WTC11 (cell line): ENCODE measurements around the gene PCDH9. TPM values are rescaled to one million over a fixed set of nuclear protein-coding genes. Genes with fewer than 3 reads are reported as not detected.

Source experiments
- ATAC-seq: fragments of 200-7000 bp; cut with Tn5 transposase; 2 replicates; pipeline ENCODE4 v1.10.0; 2021; ENCODE audit warnings: mild to moderate bottlenecking, moderate library complexity
- CTCF ChIA-PET: fragments of 300-600 bp; sonication (Branson Sonifier 250); formaldehyde crosslinking; loops from one replicate; lab custom pipeline; 2021; ENCODE audit warnings: antibody characterized with exemption; lab: Charles Lee
- POLR2A ChIA-PET: fragments of 350-600 bp; sonication (Branson Sonifier 250); formaldehyde crosslinking; loops from one replicate; lab custom pipeline; 2021; ENCODE audit warnings: antibody characterized with exemption; lab: Charles Lee
- DNase-seq: peaks from one replicate; pipeline ENCODE4 v3.0.0; 2021; ENCODE audit warnings: low spot score
- H3K27ac Mint-ChIP-seq: 2 replicates; pipeline ENCODE4 v1.8.0; 2021; ENCODE audit warnings: mixed read lengths
- H3K27me3 Mint-ChIP-seq: 2 replicates; pipeline ENCODE4 v1.8.0; 2021; ENCODE audit warnings: low read depth, mild to moderate bottlenecking, moderate library complexity, mixed read lengths
- H3K36me3 Mint-ChIP-seq: 2 replicates; pipeline ENCODE4 v1.8.0; 2021; ENCODE audit warnings: mixed read lengths
- H3K4me1 Mint-ChIP-seq: 2 replicates; pipeline ENCODE4 v1.8.0; 2022; ENCODE audit warnings: mixed read lengths
- H3K4me3 Mint-ChIP-seq: 2 replicates; pipeline ENCODE4 v1.8.0; 2021; ENCODE audit warnings: mild to moderate bottlenecking, moderate library complexity, mixed read lengths
- H3K9me3 Mint-ChIP-seq: 2 replicates; pipeline ENCODE4 v1.8.0; 2021; ENCODE audit warnings: mixed read lengths
- AFF4 ChIP-seq: sonication (generic); formaldehyde crosslinking; IDR thresholded peaks from 2 replicates; pipeline ENCODE4 v1.8.1; 2023; ENCODE audit warnings: mild to moderate bottlenecking, missing genetic modification reagents, borderline replicate concordance
- CDX4 ChIP-seq: fragments of 250-450 bp; sonication (Bioruptor Pico); IDR thresholded peaks from 2 replicates; pipeline ENCODE4 v1.9.0; 2021; ENCODE audit warnings: moderate library complexity, mild to moderate bottlenecking, inconsistent platforms, borderline replicate concordance
- CTCF ChIP-seq: fragments of 200-600 bp; IDR thresholded peaks from 2 replicates; pipeline ENCODE4 v1.8.0; 2022; ENCODE audit warnings: antibody characterized with exemption
- E2F5 ChIP-seq: sonication (generic); formaldehyde crosslinking; IDR thresholded peaks from 2 replicates; pipeline ENCODE4 v1.8.1; 2022; ENCODE audit warnings: mild to moderate bottlenecking, moderate library complexity, missing genetic modification reagents
- ESRRA ChIP-seq: sonication (generic); formaldehyde crosslinking; IDR thresholded peaks from 2 replicates; pipeline ENCODE4 v1.8.1; 2022; ENCODE audit warnings: mild to moderate bottlenecking, missing genetic modification reagents, borderline replicate concordance
- GABPB1 ChIP-seq: sonication (generic); formaldehyde crosslinking; IDR thresholded peaks from 2 replicates; pipeline ENCODE4 v1.8.1; 2023; ENCODE audit warnings: mild to moderate bottlenecking, missing genetic modification reagents
- GRHL2 ChIP-seq: fragments of 250-450 bp; sonication (Bioruptor Pico); IDR thresholded peaks from 2 replicates; pipeline ENCODE4 v1.8.0; 2022; ENCODE audit warnings: mild to moderate bottlenecking, moderate library complexity; ENCODE audit not compliant: insufficient replicate concordance, severe bottlenecking
- IRF2 ChIP-seq: sonication (generic); formaldehyde crosslinking; IDR thresholded peaks from 2 replicates; pipeline ENCODE4 v1.8.0; 2022; ENCODE audit warnings: low read depth, missing genetic modification reagents, borderline replicate concordance
- KAT7 ChIP-seq: sonication (generic); formaldehyde crosslinking; IDR thresholded peaks from 2 replicates; pipeline ENCODE4 v1.8.1; 2023; ENCODE audit warnings: missing genetic modification reagents, mild to moderate bottlenecking, borderline replicate concordance
- NFYB ChIP-seq: sonication (generic); formaldehyde crosslinking; conservative IDR thresholded peaks from 2 replicates; pipeline ENCODE4 v1.8.0; 2022; ENCODE audit warnings: low read depth, missing genetic modification reagents
- PRDM15 ChIP-seq: sonication (generic); formaldehyde crosslinking; IDR thresholded peaks from 2 replicates; pipeline ENCODE4 v1.8.0; 2022; ENCODE audit warnings: missing genetic modification reagents
- PREB ChIP-seq: sonication (generic); formaldehyde crosslinking; IDR thresholded peaks from 2 replicates; pipeline ENCODE4 v1.8.1; 2022; ENCODE audit warnings: mild to moderate bottlenecking, missing genetic modification reagents, moderate library complexity, borderline replicate concordance
- PRRX2 ChIP-seq: fragments of 250-450 bp; sonication (Bioruptor Pico); IDR thresholded peaks from 2 replicates; pipeline ENCODE4 v1.8.0; 2021; ENCODE audit warnings: mild to moderate bottlenecking
- USF1 ChIP-seq: sonication (generic); formaldehyde crosslinking; IDR thresholded peaks from 2 replicates; pipeline ENCODE4 v1.8.0; 2022; ENCODE audit warnings: mild to moderate bottlenecking, missing genetic modification reagents
- ZNF263 ChIP-seq: sonication (generic); formaldehyde crosslinking; IDR thresholded peaks from 2 replicates; pipeline ENCODE4 v1.8.1; 2022; ENCODE audit warnings: low read depth, mild to moderate bottlenecking, moderate library complexity, missing genetic modification reagents
- ZNF425 ChIP-seq: fragments of 250-450 bp; sonication (Bioruptor Pico); conservative IDR thresholded peaks from 2 replicates; pipeline ENCODE4 v1.9.0; 2021; ENCODE audit warnings: mild to moderate bottlenecking
- ZNF532 ChIP-seq: fragments of 250-450 bp; sonication (Bioruptor Pico); IDR thresholded peaks from 2 replicates; pipeline ENCODE4 v1.9.0; 2021; ENCODE audit warnings: mild to moderate bottlenecking, borderline replicate concordance
- total RNA-seq: library from RNA; stranded (reverse); gene quantifications from 3 replicates; pipeline ENCODE4 v1.2.3, GENCODE V29; 2021

Gene PCDH9
- total RNA-seq, 1 experiment from 2014 or later, result 0.48 TPM

- Mint-ChIP-seq H3K9me3 (no peaks in the 10 kb centered on the region), H3K36me3 (no peaks in the 10 kb centered on the region), H3K27me3 (no peaks in the 10 kb centered on the region), H3K4me3 (no peak overlapping the region), H3K27ac (no peak overlapping the region), H3K4me1 (no peaks in the 10 kb centered on the region)
- POLR2A ChIA-PET, result no interaction called here
- ATAC-seq (no peak), DNase-seq (no peak)
- no peak for TF ChIP-seq USF1 (CRISPR knock-in tag)
- TF ChIP-seq CDX4 (CRISPR knock-in tag), result no peak
- TF ChIP-seq PRRX2 (CRISPR knock-in tag), result no peak
- no peak for TF ChIP-seq GRHL2 (CRISPR knock-in tag)
- TF ChIP-seq ZNF532 (CRISPR knock-in tag), result no peak
- no peak for TF ChIP-seq ESRRA (CRISPR knock-in tag)
- TF ChIP-seq PREB (CRISPR knock-in tag), result no peak
- no peak for TF ChIP-seq ZNF425 (CRISPR knock-in tag)
- TF ChIP-seq GABPB1, result no peak
- no peak for TF ChIP-seq CTCF
- no peak for TF ChIP-seq AFF4 (CRISPR knock-in tag)
- no peak for TF ChIP-seq E2F5 (CRISPR knock-in tag)
- TF ChIP-seq IRF2 (CRISPR knock-in tag), result no peak
- TF ChIP-seq NFYB, result no peak
- no peak for TF ChIP-seq ZNF263 (CRISPR knock-in tag)
- TF ChIP-seq KAT7 (CRISPR knock-in tag), result no peak
- TF ChIP-seq PRDM15 (CRISPR knock-in tag), result no peak
- CTCF ChIA-PET, result no interaction called here
Observed at GRCh38 chr13:66693656-66694055, 536.5 kb downstream of the PCDH9 start.
